Glomerular visceral epithelial cell (primary cell): ENCODE results near the gene JMJD1C.
A peak's percentile ranks its signal among the peaks of the same experiment; 100 is the strongest.
"Not testable (repeated sequence)": the region's sequence is repeated elsewhere in the genome, so short reads cannot be mapped to it uniquely, and the experiment has no call there.

Experiments used
- DNase-seq: peaks from one replicate; pipeline ENCODE4 v3.0.0-alpha.2; 2016; ENCODE audit errors: extremely low spot score

Gene JMJD1C

DNA sequence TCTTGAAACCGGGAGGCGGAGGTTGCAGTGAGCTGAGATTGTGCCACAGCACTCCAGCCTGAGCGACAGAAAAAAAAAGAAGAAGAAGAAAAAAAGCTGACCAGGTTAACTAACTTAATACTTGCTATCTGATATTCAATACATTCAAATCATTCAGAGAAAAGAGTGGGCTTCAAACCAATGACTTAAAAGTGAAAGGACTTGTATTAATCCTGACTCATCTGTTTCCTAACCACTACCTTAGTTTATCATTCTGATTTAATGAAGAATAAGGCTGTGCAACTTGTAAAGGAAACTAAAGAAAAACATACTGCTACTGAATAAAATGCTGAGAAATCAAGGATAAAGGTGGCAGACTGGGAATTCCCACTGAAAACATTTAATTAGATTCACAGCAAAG is 204.3 kb downstream of the JMJD1C start:
- DNase-seq: no peak

DNA sequence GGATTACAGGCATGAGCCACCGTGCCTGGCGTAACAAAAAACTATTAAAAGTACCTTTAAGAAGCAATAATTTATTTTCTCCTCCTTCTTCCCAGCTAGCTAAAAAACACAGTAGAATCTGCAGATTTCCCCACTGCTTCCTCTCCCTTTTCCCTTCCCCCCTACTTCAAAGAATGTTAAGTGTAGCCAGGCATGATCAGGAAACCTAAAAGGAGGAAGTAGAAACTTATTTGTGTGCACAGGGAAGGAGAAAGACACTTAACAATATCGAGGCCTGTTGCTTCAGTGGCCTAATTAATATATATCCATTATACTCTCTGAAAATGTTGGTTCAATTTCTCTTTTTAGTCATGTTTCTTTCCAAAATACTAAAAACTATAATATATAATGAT is 204.9 kb downstream of the JMJD1C start:
- DNase-seq: no peak

DNA sequence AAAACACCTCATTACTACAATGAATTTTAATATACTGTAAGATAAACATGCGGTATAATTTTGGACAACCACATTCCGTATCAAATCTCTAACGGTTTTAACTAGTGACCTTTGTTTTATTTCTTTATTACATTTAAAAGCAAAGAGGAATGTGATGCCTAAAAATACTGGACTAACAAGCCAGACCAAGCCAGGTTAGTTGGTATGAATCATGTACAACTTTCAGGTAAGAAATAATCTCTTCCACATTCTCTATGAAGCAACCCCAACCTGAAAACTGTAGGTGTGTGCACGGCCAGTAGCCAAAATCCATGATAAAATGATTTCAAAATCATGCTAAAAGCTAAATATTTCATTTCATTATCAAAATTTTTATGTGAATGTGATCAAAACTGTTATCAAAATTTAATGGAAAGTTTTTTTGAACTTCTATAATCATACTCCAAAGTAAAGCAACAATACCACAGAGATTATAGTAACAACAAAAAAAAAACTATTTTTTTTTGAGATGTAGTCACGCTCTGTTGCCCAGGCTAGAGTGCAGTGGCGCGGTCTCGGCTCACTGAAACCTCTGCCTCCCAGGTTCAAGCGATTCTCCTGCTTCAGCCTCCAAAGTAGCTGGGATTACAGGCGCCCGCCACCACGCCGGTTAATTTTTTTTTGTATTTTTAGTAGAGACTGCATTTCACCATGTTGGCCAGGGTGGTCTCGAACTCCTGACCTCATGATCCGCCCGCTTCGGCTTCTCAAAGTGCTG is 205.5 kb downstream of the JMJD1C start:
- no peak for DNase-seq

DNA sequence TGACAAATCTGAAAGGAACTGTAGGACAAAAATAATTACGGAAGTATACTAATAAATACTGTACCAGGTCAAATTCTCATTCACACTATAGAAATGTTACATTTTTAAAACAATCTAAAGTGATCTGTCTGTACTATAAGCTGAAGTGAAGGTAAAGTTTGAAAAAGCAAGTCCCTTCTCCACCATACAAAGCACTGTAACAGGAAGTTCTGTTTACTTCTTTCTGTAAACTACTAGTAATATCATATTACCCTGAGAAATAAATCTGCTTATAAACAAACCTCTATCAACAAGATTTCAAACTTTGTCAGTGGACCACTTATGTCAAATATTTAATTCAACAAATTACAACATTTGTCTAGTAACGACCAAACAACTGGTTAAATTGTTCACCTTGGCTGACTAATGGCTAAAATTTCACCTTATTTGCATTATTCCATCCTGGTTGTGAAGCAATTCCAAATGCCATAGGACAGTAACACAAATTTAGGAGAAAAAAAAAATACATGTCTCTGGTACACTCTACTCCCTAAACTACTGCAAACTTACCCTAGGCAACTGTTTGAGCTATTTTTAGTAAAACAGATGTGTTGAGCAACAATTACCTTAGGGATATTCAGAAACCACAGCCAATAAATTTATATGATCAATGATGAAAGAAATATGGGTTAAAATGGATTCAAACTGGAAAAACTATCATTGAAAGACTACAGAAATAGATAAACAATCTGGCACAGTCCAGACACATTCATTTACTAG is 206.7 kb downstream of the JMJD1C start:
- no peak for DNase-seq

DNA sequence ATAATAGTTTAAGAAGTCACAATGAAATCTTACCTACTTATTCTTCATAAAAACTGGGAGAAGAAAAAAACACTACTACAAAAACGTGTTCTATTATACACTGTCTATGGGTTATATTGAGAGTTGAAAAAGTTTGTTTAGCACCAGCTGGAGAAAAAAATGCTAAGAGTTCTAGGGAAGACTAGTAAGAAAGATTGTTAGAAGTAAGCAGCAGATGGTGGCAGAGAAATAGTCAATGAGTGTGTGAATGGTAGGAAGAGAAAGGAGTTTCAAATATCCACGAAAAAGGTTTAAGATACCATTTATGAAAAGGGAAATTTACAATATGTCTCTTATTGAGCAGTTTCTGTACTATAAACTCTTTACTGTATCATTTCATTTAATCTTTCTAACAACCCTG is 208.0 kb downstream of the JMJD1C start:
- DNase-seq: no peak

DNA sequence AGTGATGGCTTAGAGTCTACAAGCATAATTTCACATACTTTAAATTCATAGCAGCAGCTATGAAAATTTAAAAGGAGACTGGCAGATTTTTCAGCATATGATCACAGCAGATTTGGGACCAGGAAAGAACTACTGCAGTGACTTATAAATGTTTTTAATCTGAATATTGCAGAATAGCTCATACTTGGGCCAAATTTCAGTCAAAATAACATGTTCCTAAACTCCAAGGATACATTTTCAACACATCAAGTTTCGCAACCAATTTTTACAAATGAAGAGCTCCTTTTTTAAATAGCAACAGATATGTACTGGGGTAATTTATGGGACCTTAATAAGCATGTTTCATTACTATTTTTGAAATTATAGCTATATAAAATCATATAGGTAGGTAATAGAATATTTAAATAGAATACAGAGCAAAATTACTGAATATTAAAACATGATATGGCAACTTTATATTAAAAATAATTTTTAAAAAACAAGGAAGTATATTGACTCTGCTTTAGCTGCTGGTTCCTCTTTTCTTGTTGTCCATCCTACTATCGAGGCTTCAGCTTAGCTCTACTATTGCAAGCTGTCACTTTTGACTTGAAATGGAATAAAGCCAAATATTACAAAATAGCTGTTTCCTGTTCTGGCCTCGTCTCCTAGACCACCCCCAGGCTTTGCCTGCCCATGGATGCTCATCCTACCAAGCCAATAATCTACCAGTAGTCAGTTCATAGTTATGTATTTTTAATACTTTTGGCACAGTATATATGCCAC is 209.6 kb downstream of the JMJD1C start:
- DNase-seq: no peak

DNA sequence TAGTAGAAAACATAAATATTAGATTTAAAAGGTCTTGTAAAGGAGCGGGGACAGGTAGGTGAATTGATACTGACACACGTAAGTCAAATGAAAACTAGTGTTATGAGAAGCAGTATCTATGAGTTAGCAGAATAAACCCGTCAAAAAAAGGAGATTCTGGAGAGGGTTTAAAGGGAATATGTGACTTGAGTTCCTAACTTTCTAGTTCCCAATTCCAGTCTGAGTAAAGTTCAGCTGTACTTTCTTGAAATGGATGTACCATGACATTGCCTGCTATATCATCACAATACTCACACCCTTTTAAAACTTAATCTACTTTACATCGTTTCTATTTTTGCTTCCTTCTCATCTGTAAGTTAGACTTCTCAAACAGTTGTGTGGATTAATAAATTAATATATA is 210.5 kb downstream of the JMJD1C start:
- DNase-seq: no peak

DNA sequence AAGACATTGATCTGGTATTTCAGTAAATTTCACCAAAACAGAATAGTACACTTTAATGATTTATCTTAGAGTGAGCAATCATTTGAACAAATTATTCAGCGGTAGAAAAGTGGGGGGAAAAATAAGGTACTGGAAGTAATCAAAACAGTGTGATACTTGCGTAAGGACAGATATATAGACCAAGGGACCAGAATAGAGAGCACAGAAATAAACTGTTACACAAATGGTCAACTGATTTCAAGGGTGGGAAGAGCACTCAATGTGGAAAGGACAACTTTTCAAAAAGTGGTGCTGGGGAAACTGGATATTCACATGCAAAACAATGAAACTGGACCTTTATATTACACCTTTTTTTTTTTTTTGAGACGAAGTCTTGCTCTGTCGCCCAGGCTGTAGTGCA is 212.7 kb downstream of the JMJD1C start:
- no peak for DNase-seq

DNA sequence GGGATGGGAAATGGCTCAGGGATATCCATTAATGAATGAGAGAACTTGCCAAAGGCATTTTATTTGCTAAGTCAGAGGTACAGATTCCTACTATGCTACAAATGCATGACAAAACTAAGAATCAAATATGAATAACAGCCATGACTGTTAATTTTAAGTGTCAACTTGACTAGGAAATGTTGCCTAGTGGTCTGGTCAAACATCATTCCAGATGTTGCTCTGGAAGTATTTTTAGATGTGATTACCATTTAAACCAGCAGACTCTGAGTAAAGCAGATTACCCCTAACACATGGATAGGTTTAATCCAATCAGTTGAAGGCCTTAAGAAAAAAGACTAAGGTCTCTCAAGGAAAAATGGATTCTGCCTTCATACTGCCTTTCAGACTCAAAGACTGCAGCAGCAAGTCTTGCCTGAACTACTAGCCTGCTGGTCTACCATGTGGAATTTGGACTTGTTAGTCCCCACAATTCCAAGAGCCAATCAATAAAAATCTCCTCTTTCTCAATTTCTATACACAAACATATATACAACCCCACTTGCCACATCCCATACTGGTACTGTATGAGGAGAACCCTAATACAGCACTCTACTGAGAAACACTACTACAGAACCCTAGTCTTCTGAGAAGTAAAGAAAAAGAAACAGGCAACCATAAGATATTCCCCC is 213.5 kb downstream of the JMJD1C start:
- no peak for DNase-seq

DNA sequence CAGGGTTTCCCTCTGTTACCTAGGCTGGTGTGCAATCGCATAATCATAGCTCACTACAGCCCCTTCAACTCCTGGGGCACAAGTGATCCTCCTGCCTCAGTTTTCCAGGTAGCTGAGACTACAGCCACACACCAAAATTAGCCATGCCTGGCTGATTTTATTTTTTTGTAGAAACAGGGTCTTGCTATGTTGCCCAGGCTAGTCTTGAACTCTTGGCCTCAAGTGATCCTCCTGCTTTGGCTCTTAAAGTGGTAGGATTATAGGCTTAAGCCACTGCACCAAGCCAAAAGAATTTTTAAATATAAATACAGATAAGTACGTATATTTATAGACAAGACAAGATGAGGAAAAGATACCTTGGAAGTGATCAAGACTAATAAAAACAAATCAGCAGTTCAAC is 215.7 kb downstream of the JMJD1C start:
- no peak for DNase-seq

DNA sequence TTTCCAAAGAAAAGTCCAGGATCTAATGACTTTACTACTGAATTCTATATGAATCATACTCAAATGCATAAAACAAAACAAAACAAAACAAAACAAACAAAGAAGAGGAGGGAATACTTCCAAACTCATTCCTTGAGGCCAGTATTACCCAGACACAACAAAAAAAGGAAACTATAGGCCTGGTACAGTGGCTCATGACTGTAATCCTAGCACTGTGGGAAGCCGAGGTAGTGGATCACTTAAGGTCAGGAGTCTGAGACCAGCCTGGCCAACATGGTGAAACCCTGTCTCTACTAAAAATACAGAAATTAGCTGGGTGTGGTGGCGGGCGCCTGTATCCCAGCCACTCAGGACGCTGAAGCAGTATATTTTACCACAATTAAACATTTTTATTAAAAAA is 218.0 kb downstream of the JMJD1C start:
- no peak for DNase-seq

DNA sequence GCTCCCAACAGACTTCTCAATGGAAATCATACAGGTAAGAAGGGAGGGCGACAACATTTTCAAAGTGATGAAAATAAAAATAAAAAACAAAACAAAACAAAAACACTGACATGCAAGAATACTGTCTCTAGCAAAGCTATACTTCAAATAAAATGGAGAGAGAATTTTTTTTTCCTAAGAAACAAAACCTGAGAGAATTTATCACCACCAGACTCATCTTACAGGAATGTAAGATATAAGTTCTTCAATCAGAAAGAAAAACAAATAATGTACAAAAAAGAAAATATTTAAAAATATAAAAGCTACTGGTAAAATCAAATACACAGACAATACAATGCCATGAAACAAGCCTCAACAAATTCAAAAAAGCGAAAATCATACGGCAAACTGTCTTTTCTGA is 219.4 kb downstream of the JMJD1C start:
- no peak for DNase-seq

DNA sequence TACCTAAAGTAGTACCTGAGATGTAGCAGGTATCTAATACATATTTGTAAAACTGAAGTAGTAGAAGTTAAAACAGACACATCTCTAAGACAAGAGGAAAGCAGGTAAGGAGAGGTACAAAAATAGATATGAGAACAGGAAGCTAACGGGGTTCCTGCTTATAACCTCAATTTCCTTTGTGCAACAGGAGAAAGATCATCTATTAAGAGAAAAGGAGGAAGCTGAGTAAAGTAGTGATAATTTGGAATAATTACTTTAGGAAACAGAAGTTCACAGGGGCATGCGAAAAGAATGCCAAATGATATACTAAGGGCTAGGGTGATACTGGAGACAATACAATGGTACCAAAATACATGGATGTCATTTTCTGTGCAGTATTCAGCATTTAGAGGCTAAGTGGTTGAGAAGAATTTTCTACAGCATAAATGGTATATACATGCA is 223.9 kb downstream of the JMJD1C start:
- DNase-seq: no peak

DNA sequence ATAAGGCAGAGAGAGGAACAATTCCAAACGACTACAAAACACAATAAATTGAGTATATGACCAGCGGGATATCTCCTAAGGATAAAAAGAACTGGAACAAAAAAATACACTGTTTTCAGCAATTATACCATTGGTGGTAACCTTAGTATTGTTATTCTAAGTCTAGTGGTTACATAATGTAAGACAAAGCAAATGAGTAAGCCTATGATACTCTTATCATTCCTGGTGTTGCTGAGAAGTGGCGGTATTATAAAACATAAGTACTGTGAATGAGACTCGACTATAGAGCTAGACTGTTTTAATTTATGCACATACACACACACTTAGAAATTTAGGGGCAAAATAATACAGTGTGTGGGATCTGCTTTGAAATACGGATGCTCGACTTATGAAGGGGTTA is 225.0 kb downstream of the JMJD1C start:
- DNase-seq: no peak

DNA sequence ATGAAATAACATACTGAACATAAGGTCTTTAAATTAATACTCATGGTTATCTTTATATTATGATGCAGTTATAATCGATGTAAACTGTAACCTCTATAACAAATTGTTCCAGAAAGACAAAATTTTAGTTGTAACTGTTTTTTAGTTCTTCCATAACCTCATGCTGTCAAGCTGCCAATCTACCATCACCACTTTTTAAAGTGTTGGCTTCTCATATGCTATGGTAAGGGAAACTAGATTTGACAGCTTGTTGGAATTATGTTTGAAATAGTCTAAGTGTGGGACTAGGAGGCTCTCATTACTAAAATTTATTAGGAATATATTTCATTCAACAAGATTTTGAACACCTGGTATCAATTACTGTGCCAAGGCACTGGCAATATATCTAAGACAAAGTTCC is 227.3 kb downstream of the JMJD1C start:
- DNase-seq: no peak

DNA sequence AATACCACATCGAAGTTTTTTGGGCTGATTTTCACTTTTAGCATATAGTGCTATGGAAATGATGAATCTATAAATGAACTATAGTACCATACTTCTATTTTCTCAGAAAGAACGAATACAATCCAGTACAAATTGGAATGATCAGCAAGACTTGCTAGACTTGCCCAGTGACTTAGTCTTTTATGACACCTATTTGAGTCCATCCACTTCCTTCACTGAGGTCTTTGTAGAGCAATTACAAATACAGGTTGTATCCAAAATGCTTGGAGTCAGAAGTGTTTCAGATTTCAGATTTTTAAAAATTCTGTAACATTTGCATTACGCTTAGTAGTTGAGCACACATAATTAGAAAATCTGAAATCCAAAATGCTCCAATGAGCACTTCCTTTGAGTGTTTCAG is 228.4 kb downstream of the JMJD1C start:
- no peak for DNase-seq

DNA sequence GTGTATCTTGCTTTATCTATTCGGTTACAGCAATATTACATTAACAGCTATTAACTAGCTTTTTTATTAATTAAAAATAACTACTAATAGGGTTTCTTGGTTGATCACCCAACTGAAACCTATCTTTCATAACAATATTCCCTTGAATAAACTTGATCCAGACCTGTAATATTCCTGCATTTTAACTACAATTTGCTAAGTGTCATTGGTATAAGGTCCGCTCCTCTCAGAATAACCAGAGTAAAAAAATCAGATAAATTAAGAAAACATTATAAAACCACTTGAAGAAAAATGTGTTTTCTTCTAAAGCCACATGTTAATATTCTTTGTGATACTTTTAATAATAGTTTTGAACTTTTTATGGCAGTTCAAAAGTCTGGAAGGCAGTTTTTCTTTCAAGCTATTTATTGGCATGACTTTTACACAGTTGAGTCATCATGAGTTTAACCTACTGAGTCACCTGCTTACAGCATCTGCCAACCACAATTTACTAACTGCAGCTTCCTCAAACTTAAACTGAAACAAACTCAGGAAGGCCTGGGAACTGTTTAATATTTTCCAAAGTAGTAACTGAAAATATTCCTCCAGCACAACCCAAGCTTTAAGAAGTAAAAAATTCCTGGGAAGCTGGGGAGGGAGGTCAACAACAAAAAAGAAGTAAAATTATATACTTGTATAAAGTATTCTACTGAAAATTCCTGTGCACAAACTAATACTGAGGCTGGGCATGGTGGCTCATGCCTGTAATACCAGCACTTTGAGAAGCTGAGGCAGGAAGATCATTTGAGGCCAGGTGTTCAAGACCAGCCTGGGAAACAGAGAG is 229.5 kb downstream of the JMJD1C start:
- peak; percentile 82 for DNase-seq

DNA sequence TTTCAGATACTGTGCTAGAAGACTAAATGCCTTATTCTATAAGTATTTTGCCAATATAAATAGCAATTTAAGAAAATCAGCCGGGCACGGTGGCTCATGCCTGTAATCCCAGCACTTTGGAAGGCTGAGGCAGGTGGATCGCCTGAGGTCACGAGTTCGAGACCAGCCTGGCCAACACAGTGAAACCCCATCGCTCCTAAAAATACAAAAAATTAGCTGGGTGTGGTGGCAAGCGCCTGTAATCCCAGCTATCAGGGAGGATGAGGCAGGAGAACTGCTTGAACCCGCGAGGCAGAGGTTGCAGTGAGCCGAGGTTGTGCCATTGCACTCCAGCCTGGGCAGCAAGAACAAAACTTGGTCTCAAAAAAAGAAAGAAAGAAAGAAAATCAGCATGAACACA is 230.6 kb downstream of the JMJD1C start:
- DNase-seq: not testable (repeated sequence)

DNA sequence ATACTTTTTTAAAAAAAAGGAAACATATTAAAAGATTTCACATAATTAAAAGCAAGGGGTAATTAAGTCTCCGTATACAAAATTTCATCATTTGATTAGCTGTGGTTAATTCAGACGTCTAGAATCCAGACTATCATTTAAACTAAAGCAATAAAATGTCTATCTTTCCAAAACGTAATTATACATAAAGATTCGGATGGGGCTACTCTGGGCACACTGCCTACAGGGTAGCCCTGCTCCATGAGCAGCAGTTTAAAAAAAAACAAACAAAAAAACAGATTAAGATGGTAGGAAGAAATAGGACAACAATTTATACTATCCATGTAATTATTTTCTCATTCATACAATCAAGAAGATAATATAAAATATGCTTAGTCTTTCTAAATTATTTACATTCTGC is 236.6 kb downstream of the JMJD1C start:
- no peak for DNase-seq

DNA sequence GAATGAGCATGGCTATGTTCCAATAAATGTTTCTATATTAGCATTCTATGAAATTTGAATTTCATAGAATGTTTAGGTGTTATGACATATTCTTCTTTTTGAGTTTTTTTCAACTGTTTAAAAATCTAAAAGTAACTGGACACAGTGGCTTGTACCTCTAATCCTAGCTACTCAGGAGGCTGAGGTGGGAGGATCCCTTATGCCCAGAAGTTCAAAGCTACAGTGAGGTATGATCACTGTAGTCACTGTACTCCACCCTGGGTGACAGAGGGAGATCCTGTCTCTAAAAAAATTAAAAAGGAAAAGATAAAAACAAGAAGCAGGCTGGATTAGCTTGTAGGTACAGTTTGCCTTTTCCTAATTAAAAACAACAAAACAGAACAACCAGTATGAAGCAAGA is 237.5 kb downstream of the JMJD1C start:
- DNase-seq: no peak

DNA sequence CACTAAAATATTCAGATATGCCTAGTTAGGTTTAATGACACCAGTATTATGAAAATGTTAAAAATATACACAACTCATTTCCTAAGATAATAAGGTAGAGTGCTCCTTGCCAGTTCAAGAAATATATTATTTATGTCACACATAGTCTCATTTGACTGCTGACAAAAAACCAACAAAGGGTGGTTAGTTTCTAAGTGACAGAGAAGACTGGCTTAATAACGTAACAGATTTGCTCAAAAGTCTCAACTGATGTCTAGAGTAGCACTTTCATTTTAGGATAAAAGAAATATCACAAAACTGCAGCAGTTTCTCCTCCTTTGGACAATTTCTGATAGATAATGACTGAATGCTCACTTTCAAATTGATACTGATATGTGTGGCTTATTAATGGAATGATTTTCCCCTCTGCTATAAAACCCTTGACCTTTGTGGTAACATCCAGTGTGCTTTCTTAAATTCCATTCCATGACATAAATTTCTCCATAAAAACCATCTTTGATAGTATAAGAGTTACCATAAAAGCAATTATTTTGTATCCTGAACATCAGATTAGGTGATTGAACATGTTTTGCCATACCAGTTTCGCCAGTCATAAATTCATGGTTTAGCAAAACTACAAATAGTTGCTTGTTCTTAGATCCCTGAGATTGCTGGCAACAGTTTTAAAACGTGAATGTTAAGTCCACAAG is 238.4 kb downstream of the JMJD1C start:
- no peak for DNase-seq
